ENCODE data around the gene LRCOL1. TPM values are rescaled to one million over a fixed set of nuclear protein-coding genes. Genes with fewer than 3 reads are reported as not detected.

Gene LRCOL1
- total RNA-seq, 2 donors from 2014 or later, result not detected

- peak overlapping the region in 1 of 2 donors; percentile 18 for H3K4me3 ChIP-seq
- peaks cover 14 to 20% of the 10 kb centered on the region in 2 donors for H3K27me3 ChIP-seq
- peaks cover 0 to 5% of the 10 kb centered on the region in 2 donors for H3K9me3 ChIP-seq
- TF ChIP-seq, protein P1, sequence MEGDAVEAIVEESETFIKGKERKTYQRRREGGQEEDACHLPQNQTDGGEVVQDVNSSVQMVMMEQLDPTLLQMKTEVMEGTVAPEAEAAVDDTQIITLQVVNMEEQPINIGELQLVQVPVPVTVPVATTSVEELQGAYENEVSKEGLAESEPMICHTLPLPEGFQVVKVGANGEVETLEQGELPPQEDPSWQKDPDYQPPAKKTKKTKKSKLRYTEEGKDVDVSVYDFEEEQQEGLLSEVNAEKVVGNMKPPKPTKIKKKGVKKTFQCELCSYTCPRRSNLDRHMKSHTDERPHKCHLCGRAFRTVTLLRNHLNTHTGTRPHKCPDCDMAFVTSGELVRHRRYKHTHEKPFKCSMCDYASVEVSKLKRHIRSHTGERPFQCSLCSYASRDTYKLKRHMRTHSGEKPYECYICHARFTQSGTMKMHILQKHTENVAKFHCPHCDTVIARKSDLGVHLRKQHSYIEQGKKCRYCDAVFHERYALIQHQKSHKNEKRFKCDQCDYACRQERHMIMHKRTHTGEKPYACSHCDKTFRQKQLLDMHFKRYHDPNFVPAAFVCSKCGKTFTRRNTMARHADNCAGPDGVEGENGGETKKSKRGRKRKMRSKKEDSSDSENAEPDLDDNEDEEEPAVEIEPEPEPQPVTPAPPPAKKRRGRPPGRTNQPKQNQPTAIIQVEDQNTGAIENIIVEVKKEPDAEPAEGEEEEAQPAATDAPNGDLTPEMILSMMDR (IDR thresholded peaks at IDR 0.05), result no peak
- H3K4me1 ChIP-seq, result peaks cover 0 to 19% of the 10 kb centered on the region in 2 donors
- no peak for DNase-seq (ENCODE audit: low spot score)
- H3K36me3 ChIP-seq, result peaks cover 19% of the 10 kb centered on the region
- H3K27ac ChIP-seq, result no peak overlapping the region
These were observed 12.2 kb upstream of the LRCOL1 start for GRCh38 chr12:132622437-132623071.

- H3K4me3 ChIP-seq, result no peak overlapping the region
- TF ChIP-seq, protein P1 (IDR thresholded peaks at IDR 0.05), result no peak
- H3K27me3 ChIP-seq, result peaks cover 21 to 26% of the 10 kb centered on the region in 2 donors
- peaks cover 0 to 19% of the 10 kb centered on the region in 2 donors for H3K4me1 ChIP-seq
- no peak overlapping the region for H3K27ac ChIP-seq
- peaks cover 0 to 12% of the 10 kb centered on the region in 2 donors for H3K9me3 ChIP-seq
- peaks cover 19% of the 10 kb centered on the region for H3K36me3 ChIP-seq
- DNase-seq (ENCODE audit: low spot score), result no peak
These were observed 11.5 kb upstream of the LRCOL1 start for GRCh38 chr12:132621657-132622435.

GRCh38 chr12:132620899-132621656 lies 10.7 kb upstream of the LRCOL1 start:
- DNase-seq (ENCODE audit: low spot score), result no peak
- peaks cover 19% of the 10 kb centered on the region for H3K36me3 ChIP-seq
- no peak overlapping the region for H3K4me3 ChIP-seq
- TF ChIP-seq, protein P1 (IDR thresholded peaks at IDR 0.05), result no peak
- peaks cover 0 to 19% of the 10 kb centered on the region in 2 donors for H3K4me1 ChIP-seq
- H3K27ac ChIP-seq, result no peak overlapping the region
- peaks cover 0 to 19% of the 10 kb centered on the region in 2 donors for H3K9me3 ChIP-seq
- H3K27me3 ChIP-seq, result peaks cover 26% of the 10 kb centered on the region in 2 donors

DNA sequence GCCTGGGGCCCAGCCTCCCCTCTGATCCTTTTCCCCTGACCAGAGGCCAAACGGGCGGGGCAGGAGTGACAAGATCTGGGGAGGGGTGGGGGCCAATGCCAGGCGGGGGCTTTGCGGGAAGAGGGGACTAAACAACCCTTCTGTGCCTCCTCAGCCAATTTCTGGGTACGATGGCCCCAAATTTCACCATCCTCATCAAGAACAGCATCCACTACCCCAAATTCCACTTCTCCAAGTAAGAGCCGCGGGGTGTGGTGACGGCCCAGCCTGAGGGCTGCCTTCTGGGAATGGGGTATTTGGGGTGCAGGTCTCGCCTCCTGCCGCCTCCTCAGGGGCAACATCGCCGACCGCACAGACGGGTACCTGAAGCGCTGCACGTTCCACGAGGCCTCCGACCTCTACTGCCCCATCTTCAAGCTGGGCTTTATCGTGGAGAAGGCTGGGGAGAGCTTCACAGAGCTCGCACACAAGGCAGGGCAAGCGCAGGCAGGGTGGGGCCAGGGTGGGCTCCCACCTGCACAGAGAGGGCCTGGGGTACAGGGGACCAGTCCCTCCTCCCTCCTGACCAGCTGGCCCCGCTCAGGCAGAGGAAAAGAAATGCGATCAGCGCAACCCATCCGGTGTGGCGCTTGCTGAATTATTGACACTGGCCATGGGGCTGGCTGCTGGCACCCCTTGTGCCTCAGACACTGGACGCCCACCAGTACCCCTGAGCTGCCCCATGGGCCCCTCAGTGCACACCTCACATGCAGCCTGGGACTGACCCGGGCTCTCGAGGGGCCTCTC lies 9.9 kb upstream of the LRCOL1 start:
- H3K36me3 ChIP-seq, result peaks cover 12% of the 10 kb centered on the region
- H3K4me3 ChIP-seq, result no peak overlapping the region
- no peak for DNase-seq (ENCODE audit: low spot score)
- peaks cover 26% of the 10 kb centered on the region in 2 donors for H3K27me3 ChIP-seq
- peaks cover 0 to 25% of the 10 kb centered on the region in 2 donors for H3K9me3 ChIP-seq
- TF ChIP-seq, protein P1 (IDR thresholded peaks at IDR 0.05), result no peak
- no peak overlapping the region for H3K27ac ChIP-seq
- peaks cover 0 to 19% of the 10 kb centered on the region in 2 donors for H3K4me1 ChIP-seq
